H1 (cell line): ENCODE results near the gene RHBDF2. TPM values are rescaled to one million over a fixed set of nuclear protein-coding genes. Genes with fewer than 3 reads are reported as not detected.

Source experiments
- CTCF ChIA-PET: fragments of 300-600 bp; sonication (Branson Sonifier 250); formaldehyde crosslinking; loops from one replicate; lab custom pipeline; 2021; ENCODE audit not compliant: partially characterized antibody; lab: Charles Lee
- POLR2A ChIA-PET: fragments of 300-600 bp; sonication (Branson Sonifier 250); formaldehyde crosslinking; loops from one replicate; lab custom pipeline; 2021; ENCODE audit warnings: inconsistent platforms; ENCODE audit not compliant: partially characterized antibody; lab: Charles Lee
- DNase-seq, 2 experiments: peaks; one replicate each; pipeline versions ENCODE4 v3.0.0 to v3.0.0-alpha.2; 2010 to 2022; ENCODE audit warnings: low spot score in 2 of 2, low read depth in 1 of 2, mixed read lengths in 1 of 2
- FAIRE-seq: peaks from 2 replicates; lab custom pipeline; 2011; peaks lifted over from hg19 to GRCh38; lab: Jason Lieb, UNC
- H2AFZ ChIP-seq: 2 replicates; pipeline ENCODE4 v1.8.1; 2012; ENCODE audit warnings: low read length, inconsistent platforms
- H2AK5ac ChIP-seq: 2 replicates; pipeline ENCODE4 v1.6.1; 2013; ENCODE audit warnings: low read depth, low read length
- H2BK120ac ChIP-seq: replicated peaks from 2 replicates; pipeline ENCODE3; 2013; ENCODE audit warnings: low read depth, low read length, inconsistent platforms
- H2BK12ac ChIP-seq: 2 replicates; pipeline ENCODE4 v1.6.1; 2013; ENCODE audit warnings: low read depth, low read length
- H2BK15ac ChIP-seq: 2 replicates; pipeline ENCODE4 v1.6.1; 2013; ENCODE audit warnings: low read length
- H2BK20ac ChIP-seq: 2 replicates; pipeline ENCODE4 v1.6.1; 2013; ENCODE audit warnings: low read length
- H2BK5ac ChIP-seq: 2 replicates; pipeline ENCODE4 v1.6.1; 2013; ENCODE audit warnings: low read depth, low read length
- H3K14ac ChIP-seq: 2 replicates; pipeline ENCODE4 v1.6.1; 2013; ENCODE audit warnings: inconsistent platforms; ENCODE audit not compliant: insufficient read length
- H3K18ac ChIP-seq: 2 replicates; pipeline ENCODE4 v1.6.1; 2013; ENCODE audit warnings: low read length; ENCODE audit errors: extremely low read depth
- H3K23ac ChIP-seq: 2 replicates; pipeline ENCODE4 v1.6.1; 2013; ENCODE audit warnings: inconsistent platforms; ENCODE audit not compliant: insufficient read length
- H3K23me2 ChIP-seq: 2 replicates; pipeline ENCODE4 v1.6.1; 2013; ENCODE audit warnings: low read depth, low read length
- H3K27ac ChIP-seq: 2 replicates; pipeline ENCODE4 v1.6.1; 2011; ENCODE audit warnings: low read depth, low read length, inconsistent platforms
- H3K27me3 ChIP-seq, 4 experiments: replicated peaks in 1 of 4; 1 replicate in 1 of 4; 2 replicates in 3 of 4; pipeline versions ENCODE4 v1.6.1 to v1.8.1; 2011 to 2013; ENCODE audit warnings: low read length in 3 of 4, mild to moderate bottlenecking in 3 of 4, inconsistent platforms in 2 of 4, mixed read lengths in 2 of 4, moderate library complexity in 1 of 4; ENCODE audit not compliant: control insufficient read depth in 3 of 4, insufficient read depth in 3 of 4; ENCODE audit errors: extremely low read depth in 1 of 4
- H3K36me3 ChIP-seq, 4 experiments: 2 replicates each; pipeline versions ENCODE4 v1.6.1 to v1.8.1; 2011 to 2013; ENCODE audit warnings: mild to moderate bottlenecking in 4 of 4, low read length in 3 of 4, moderate library complexity in 2 of 4, control low read depth in 1 of 4, inconsistent platforms in 1 of 4; ENCODE audit not compliant: insufficient read depth in 4 of 4, control insufficient read depth in 2 of 4
- H3K4ac ChIP-seq: replicated peaks from 2 replicates; pipeline ENCODE3; 2013; ENCODE audit warnings: low read length, low read depth, mixed read lengths, inconsistent platforms; ENCODE audit not compliant: insufficient read length
- H3K4me1 ChIP-seq, 4 experiments: replicated peaks in 1 of 4; 1 replicate in 1 of 4; 2 replicates in 3 of 4; pipeline versions ENCODE4 v1.6.1 to v1.8.1; 2011 to 2013; ENCODE audit warnings: low read length in 3 of 4, inconsistent platforms in 2 of 4, mixed read lengths in 1 of 4; ENCODE audit not compliant: insufficient read depth in 4 of 4, control insufficient read depth in 3 of 4
- H3K4me2 ChIP-seq, 2 experiments: 2 replicates each; pipeline versions ENCODE4 v1.6.1 to v1.8.1; 2011 to 2013; ENCODE audit warnings: low read depth in 2 of 2, low read length in 2 of 2, control low read depth in 1 of 2, inconsistent platforms in 1 of 2, mild to moderate bottlenecking in 1 of 2; ENCODE audit not compliant: insufficient read depth in 1 of 2
- H3K4me3 ChIP-seq, 4 experiments: fragments of 200-600, 300-600 bp in 1 of 4; sonication (generic), shearing (Covaris generic), sonication (Bioruptor Twin) in 1 of 4; 2 replicates each; pipeline versions ENCODE4 v1.5.1 to v1.8.1; 2011 to 2016; ENCODE audit warnings: low read length in 4 of 4, low read depth in 3 of 4, control low read depth in 2 of 4, inconsistent platforms in 2 of 4, mild to moderate bottlenecking in 2 of 4, mixed read lengths in 1 of 4, moderate library complexity in 1 of 4; ENCODE audit not compliant: insufficient read depth in 2 of 4; ENCODE audit errors: extremely low read depth in 1 of 4
- H3K56ac ChIP-seq: replicated peaks from 2 replicates; pipeline ENCODE3; 2013; ENCODE audit warnings: low read depth, mild to moderate bottlenecking, mixed read lengths, low read length, inconsistent platforms; ENCODE audit not compliant: insufficient read length
- H3K79me1 ChIP-seq: 2 replicates; pipeline ENCODE4 v1.6.1; 2013; ENCODE audit warnings: low read depth, low read length, control low read depth
- H3K79me2 ChIP-seq, 2 experiments: 2 replicates each; pipeline versions ENCODE4 v1.6.1 to v1.8.1; 2012 to 2013; ENCODE audit warnings: low read length in 2 of 2, mild to moderate bottlenecking in 2 of 2, inconsistent platforms in 1 of 2; ENCODE audit not compliant: insufficient read depth in 2 of 2, control insufficient read depth in 1 of 2
- H3K9ac ChIP-seq, 4 experiments: replicated peaks in 1 of 4; 1 replicate in 1 of 4; 2 replicates in 3 of 4; pipeline versions ENCODE4 v1.6.1 to v1.8.1; 2011 to 2013; ENCODE audit warnings: low read depth in 3 of 4, low read length in 3 of 4, control low read depth in 2 of 4, mild to moderate bottlenecking in 2 of 4, moderate library complexity in 2 of 4, inconsistent platforms in 1 of 4; ENCODE audit errors: extremely low read depth in 1 of 4
- H3K9me3 ChIP-seq, 2 experiments: 2 replicates each; pipeline versions ENCODE4 v1.6.1 to v1.8.1; 2012 to 2013; ENCODE audit warnings: mild to moderate bottlenecking in 2 of 2, moderate library complexity in 2 of 2, control low read depth in 1 of 2, inconsistent platforms in 1 of 2, low read depth in 1 of 2, low read length in 1 of 2, mixed read lengths in 1 of 2; ENCODE audit not compliant: insufficient read depth in 2 of 2
- H4K20me1 ChIP-seq, 2 experiments: replicated peaks in 1 of 2; 2 replicates each; pipeline versions ENCODE3 to v1.8.1; 2011 to 2013; ENCODE audit warnings: inconsistent platforms in 2 of 2, low read length in 2 of 2, mild to moderate bottlenecking in 1 of 2; ENCODE audit not compliant: insufficient read depth in 2 of 2, control insufficient read depth in 1 of 2
- H4K5ac ChIP-seq: 2 replicates; pipeline ENCODE4 v1.6.1; 2013; ENCODE audit warnings: low read length, low read depth, mixed read lengths, inconsistent platforms; ENCODE audit not compliant: insufficient read length
- H4K8ac ChIP-seq: 2 replicates; pipeline ENCODE4 v1.8.0; 2013; ENCODE audit warnings: mild to moderate bottlenecking, moderate library complexity, low read length, inconsistent platforms; ENCODE audit not compliant: insufficient read depth; ENCODE audit errors: extremely low read depth
- H4K91ac ChIP-seq: replicated peaks from 2 replicates; pipeline ENCODE3; 2013; ENCODE audit warnings: low read length, mixed read lengths, inconsistent platforms; ENCODE audit not compliant: insufficient read length
- ASH2L ChIP-seq: fragments of 200-600, 300-600 bp; sonication (generic); IDR thresholded peaks from one replicate; pipeline ENCODE4 v1.7.1; 2017; ENCODE audit warnings: low read length
- ATF2 ChIP-seq: IDR thresholded peaks from 2 replicates; pipeline ENCODE4 v1.6.1; 2012; ENCODE audit warnings: low read length, inconsistent platforms
- BACH1 ChIP-seq: IDR thresholded peaks from 2 replicates; pipeline ENCODE4 v1.6.1; 2012; ENCODE audit warnings: low read length, improper control_type of control experiment
- CTCF ChIP-seq, 3 experiments: IDR thresholded peaks; 1 replicate in 2 of 3; 2 replicates in 1 of 3; pipeline versions ENCODE4 v1.5.1 to v1.6.1; 2011; ENCODE audit warnings: low read length in 3 of 3, mild to moderate bottlenecking in 3 of 3, inconsistent platforms in 2 of 3, low read depth in 1 of 3, moderate library complexity in 1 of 3; ENCODE audit not compliant: insufficient read depth in 1 of 3; ENCODE audit errors: control extremely low read depth in 1 of 3
- EGR1 ChIP-seq: IDR thresholded peaks from 2 replicates; pipeline ENCODE4 v1.6.1; 2011; ENCODE audit warnings: low read depth, low read length, borderline replicate concordance
- GABPA ChIP-seq: IDR thresholded peaks from 2 replicates; pipeline ENCODE4 v1.6.1; 2011; ENCODE audit warnings: mild to moderate bottlenecking, low read length, moderate library complexity, borderline replicate concordance; ENCODE audit not compliant: insufficient read depth
- MAX ChIP-seq: IDR thresholded peaks from 2 replicates; pipeline ENCODE4 v1.6.1; 2012; ENCODE audit warnings: inconsistent platforms
- RAD21 ChIP-seq, 2 experiments: IDR thresholded peaks in 1 of 2; conservative IDR thresholded peaks in 1 of 2; 2 replicates each; pipeline ENCODE4 v1.6.1; 2011; ENCODE audit warnings: low read depth in 2 of 2, low read length in 2 of 2, improper control_type of control experiment in 1 of 2, inconsistent platforms in 1 of 2, mild to moderate bottlenecking in 1 of 2, moderate library complexity in 1 of 2
- WGBS, 2 experiments: shearing (Covaris generic) in 1 of 2; methylation state at CpG; one replicate each; pipeline versions ENCODE4 v1.1.6 to v1.1.7; 2013 to 2015; ENCODE audit warnings: low lambda C conversion rate in 2 of 2, mixed read lengths in 2 of 2, inconsistent platforms in 1 of 2, low coverage in 1 of 2, missing lambda C conversion rate in 1 of 2; ENCODE audit not compliant: insufficient replicate concordance in 2 of 2, insufficient coverage in 1 of 2, insufficient read length in 1 of 2; ENCODE audit errors: extremely low coverage in 1 of 2, missing lambda C conversion rate in 1 of 2; 5-methylcytosine and 5-hydroxymethylcytosine counted together
- polyA plus RNA-seq, 7 experiments: library from polyadenylated mRNA; depleted of rRNA in 3 of 7; stranded (reverse) in 5 of 7; unstranded in 2 of 7; fragments of >200 nt in 5 of 7; fragments of 200-250 nt in 2 of 7; gene quantifications; 1 replicate in 5 of 7; 2 replicates in 1 of 7; 4 replicates in 1 of 7; pipeline versions ENCODE4 v1.2.1 to v1.2.3, GENCODE V29; 2011 to 2013; ENCODE audit warnings: missing spikeins in 2 of 7, mixed read lengths in 2 of 7
- total RNA-seq: library from RNA; stranded (reverse); fragmentation: NEBNext Ultra II Directional; extraction: Animal tissue kit (Norgen Biotek cat#: 25700); gene quantifications from 2 replicates; pipeline ENCODE4 v1.2.1, GENCODE V29; 2021

The RHBDF2 gene
- total and polyA plus RNA-seq, 2 of the 8 experiments (the other 6 are each of a cell fraction or from before 2014, with no cell fraction given), result 21.2 to 25.9 TPM

- no peak for FAIRE-seq
- Histone ChIP-seq H3K79me1 (no peaks in the 10 kb centered on the region), H3K27ac (no peak overlapping the region), H3K14ac (no peak overlapping the region), H4K8ac (no peak overlapping the region), H3K4me1 (no peaks in the 10 kb centered on the region), H3K9ac (no peak overlapping the region), H3K36me3 (no peaks in the 10 kb centered on the region), H3K79me2 (no peaks in the 10 kb centered on the region), H3K18ac (no peak overlapping the region), H2BK20ac (no peak overlapping the region), H4K91ac (no peak overlapping the region), H3K4me2 (no peak overlapping the region), H2AFZ (no peak overlapping the region), H3K27me3 (peaks cover 0 to 3% (median 2%) of the 10 kb centered on the region in 4 experiments; a peak in 5 of 7 replicates), H2BK5ac (no peak overlapping the region), H4K5ac (no peak overlapping the region), H3K4me3 (no peak overlapping the region), H2BK15ac (no peak overlapping the region), H2BK12ac (no peak overlapping the region), H2BK120ac (no peak overlapping the region), H4K20me1 (no peaks in the 10 kb centered on the region), H3K9me3 (no peaks in the 10 kb centered on the region), H2AK5ac (no peak overlapping the region), H3K23ac (no peak overlapping the region), H3K56ac (no peak overlapping the region), H3K4ac (no peak overlapping the region), H3K23me2 (no peaks in the 10 kb centered on the region)
- DNase-seq, result no peak
- ChIA-PET CTCF (interaction anchor here (1.2 to 20.2 kb wide), 12 partner anchors 8 to 170 kb away, joined by 4 to 446 read pairs (median 10); partner anchors contain the start of genes AANAT and PRCD), POLR2A (no interaction called here)
- 89% methylated on average over 13 of the region's 13 CpGs; no CpG with 5 or more reads in 1 of the 2 experiments for WGBS, 2 experiments
- TF ChIP-seq ASH2L, result no peak
- no peak for TF ChIP-seq EGR1
- TF ChIP-seq ATF2, result no peak
- no peak for TF ChIP-seq CTCF (IDR thresholded peaks at IDR 0.05; ENCODE audit: control extremely low read depth in 1 of 3, insufficient read depth in 1 of 3, low read depth in 1 of 3, low read length in 3 of 3)
- no peak for TF ChIP-seq GABPA
- TF ChIP-seq RAD21 (IDR thresholded peaks at IDR 0.05 in 1 of 2, conservative IDR thresholded peaks at IDR 0.05 in 1 of 2; ENCODE audit: low read depth in 2 of 2, low read length in 2 of 2), result no peak
- no peak for TF ChIP-seq BACH1
- TF ChIP-seq MAX, result no peak
These were observed 10.6 kb upstream of the RHBDF2 start for GRCh38 chr17:76511668-76512365.
